ENCODE results near the gene NAA10.

- TF ChIP-seq, protein P1, sequence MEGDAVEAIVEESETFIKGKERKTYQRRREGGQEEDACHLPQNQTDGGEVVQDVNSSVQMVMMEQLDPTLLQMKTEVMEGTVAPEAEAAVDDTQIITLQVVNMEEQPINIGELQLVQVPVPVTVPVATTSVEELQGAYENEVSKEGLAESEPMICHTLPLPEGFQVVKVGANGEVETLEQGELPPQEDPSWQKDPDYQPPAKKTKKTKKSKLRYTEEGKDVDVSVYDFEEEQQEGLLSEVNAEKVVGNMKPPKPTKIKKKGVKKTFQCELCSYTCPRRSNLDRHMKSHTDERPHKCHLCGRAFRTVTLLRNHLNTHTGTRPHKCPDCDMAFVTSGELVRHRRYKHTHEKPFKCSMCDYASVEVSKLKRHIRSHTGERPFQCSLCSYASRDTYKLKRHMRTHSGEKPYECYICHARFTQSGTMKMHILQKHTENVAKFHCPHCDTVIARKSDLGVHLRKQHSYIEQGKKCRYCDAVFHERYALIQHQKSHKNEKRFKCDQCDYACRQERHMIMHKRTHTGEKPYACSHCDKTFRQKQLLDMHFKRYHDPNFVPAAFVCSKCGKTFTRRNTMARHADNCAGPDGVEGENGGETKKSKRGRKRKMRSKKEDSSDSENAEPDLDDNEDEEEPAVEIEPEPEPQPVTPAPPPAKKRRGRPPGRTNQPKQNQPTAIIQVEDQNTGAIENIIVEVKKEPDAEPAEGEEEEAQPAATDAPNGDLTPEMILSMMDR (IDR thresholded peaks at IDR 0.05): no peak
- TF ChIP-seq POLR2A (IDR thresholded peaks at IDR 0.05): no peak
These were observed 1.1 kb downstream of the NAA10 start for GRCh38 chrX:153933748-153934147.
